Stimulated activated CD4-positive, alpha-beta T cell treated with anti-CD3 and anti-CD28 coated beads, Interleukin-1b, Interleukin-23, amount 100 ng/mL, for 48 hours (primary cell): ENCODE measurements around the gene UTY.

Experiments used
- DNase-seq: peaks from one replicate; pipeline ENCODE4 v3.0.0-alpha.2; 2020

UTY gene

DNA sequence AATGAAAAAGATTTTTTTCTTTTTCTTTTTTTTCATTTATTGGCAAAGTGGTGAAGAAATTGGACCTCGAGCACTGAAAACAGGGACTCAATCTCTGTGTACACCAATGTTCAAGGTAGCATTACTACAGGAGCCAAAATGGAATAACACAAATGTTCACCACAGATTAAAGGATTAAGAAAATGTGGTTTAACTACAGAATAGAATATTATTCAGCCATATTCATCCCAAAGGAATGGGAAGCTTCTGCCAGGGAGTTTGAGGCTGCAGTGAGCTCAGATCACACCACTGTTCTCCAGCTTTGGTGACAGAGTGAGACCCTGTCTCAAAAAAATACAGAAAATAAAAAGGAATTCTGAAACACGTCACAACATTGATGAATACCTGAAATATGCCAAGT is 81.0 kb downstream of the UTY start:
- DNase-seq, result no peak

DNA sequence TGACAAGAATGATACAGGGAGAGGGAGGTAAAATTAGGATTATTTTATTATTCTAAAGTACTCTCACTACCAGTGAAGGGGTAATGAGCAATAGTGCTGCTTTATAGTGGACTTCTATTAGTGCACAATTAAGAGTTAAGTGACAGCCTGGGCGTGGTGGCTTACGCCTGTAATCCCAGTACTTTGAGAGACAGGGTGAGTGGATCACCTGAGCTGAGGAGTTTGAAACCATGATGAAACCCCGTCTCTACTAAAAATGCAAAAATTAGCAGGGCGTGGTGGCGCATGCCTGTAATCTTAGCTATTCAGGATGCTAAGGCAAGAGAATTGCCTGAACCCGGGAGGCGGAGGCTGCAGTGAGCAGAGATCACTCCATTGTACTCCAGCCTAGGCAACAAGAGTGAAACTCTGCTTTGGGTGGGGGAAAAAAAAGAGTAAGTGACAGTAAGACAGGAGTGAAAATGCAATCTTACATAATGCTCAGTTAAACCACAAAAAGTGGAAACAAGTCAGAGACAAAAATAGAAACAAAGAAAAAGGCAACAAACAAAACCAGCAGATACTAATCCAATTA is 98.6 kb downstream of the UTY start:
- no peak for DNase-seq

DNA sequence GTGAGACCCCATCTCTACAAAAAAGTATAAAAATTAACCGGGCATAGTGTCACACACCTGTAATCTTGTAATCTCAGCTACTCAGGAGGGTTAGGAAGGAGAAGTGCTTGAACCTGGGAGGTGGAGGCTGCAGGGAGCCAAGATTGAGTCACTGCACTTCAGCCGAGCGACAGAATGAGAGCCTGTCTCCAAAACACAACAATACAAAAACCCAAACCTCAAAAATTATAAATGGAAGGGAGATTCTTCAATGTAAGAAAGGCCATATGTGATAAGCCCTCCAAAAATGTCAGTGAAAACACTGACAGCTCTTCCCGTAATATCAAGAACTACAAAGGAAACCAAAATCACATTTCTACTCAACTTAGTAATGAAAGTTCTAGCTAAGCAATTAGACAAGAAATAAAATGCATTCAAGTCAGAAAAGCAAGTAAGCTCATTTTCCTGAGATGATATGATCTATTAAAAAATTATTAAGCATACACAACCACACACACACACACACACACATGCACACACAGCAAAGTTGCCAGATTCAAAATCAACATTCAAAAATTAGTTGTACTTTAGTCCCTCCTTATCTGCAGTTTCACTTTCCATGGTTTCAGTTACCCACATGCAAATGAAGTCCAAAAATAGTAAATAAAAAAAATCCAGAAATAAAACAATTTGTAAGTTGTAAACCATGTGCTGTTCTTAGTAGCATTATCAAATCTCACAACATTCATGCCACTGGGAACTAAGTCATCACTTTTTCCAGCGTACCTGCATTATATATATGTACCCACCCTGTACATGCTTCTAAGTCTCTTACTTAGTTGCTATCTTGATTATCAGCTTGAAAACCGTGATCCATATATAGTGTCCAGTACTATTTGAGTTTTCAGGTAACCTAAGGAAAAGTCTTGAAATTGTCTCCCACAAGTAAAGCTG is 108.7 kb downstream of the UTY start:
- peak; percentile 8 for DNase-seq

DNA sequence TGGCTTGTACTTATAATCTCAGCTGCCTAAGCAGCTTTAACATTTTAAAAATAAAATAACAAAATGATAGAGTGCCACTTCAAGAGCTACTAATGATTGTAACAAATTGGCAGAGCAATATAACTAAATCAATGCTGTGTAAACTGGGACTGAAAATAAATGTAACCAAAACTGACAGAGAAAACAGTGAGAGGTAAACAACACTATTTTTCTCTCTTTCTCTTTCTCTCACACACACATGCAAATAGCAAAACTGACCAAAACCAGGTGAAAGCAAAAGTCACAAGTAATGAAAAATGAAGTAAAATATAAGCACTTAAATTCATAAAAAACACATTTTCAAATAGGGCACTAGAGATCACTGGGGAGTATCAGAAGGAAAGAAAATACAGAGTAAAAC is 109.6 kb downstream of the UTY start:
- DNase-seq, result no peak

DNA sequence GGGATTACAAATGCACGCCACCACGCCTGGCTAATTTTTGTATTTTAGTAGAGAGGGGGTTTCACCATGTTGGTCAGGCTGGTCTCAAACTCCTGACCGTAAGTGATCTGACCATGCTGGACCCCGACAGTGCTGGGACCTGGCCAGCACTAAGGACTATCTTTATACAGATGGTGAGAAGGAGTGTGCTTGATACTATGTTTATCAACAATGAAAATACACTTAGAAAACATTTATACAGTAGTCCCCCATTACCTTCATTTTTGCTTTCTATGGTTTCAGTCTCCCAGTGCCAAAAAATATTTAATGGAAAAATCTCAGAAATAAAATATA is 111.4 kb downstream of the UTY start:
- no peak for DNase-seq

DNA sequence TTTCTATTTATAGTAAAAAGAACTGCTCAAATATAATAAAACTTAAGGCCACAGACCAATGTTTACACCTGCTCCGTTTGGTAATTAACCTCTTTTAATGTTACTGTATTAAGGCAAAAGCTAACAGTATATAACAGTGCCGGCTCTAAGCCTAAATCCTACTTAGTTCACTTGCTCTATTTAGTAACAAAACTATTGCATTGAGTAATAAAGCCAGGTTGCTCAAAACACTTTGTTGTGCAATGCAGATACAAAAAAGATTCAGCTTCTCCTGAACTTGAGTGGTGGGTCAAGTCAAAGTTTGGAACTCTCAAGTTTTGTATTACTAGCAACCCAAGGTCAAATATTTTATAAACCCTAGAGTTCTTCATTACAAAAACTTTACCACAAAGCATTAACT is 116.2 kb downstream of the UTY start:
- no peak for DNase-seq

DNA sequence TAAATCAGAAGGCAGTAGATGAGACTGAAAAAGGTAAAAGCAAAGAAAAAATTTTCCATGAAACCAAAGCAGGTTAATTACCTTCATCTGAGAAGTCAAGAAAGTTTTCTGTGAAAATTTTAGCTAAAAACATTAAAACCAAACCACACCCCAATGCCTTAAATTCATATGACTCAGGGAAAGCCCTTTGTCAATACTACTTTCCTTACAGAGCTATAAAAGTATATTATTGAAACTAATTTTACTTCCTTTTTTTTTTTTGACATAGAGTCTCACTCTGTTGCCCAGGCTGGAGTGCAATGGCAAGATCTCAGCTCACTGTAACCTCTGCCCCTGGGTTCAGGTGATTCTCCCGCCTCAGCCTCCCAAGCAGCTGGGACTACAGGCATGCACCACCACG is 117.2 kb downstream of the UTY start:
- DNase-seq, result no peak

DNA sequence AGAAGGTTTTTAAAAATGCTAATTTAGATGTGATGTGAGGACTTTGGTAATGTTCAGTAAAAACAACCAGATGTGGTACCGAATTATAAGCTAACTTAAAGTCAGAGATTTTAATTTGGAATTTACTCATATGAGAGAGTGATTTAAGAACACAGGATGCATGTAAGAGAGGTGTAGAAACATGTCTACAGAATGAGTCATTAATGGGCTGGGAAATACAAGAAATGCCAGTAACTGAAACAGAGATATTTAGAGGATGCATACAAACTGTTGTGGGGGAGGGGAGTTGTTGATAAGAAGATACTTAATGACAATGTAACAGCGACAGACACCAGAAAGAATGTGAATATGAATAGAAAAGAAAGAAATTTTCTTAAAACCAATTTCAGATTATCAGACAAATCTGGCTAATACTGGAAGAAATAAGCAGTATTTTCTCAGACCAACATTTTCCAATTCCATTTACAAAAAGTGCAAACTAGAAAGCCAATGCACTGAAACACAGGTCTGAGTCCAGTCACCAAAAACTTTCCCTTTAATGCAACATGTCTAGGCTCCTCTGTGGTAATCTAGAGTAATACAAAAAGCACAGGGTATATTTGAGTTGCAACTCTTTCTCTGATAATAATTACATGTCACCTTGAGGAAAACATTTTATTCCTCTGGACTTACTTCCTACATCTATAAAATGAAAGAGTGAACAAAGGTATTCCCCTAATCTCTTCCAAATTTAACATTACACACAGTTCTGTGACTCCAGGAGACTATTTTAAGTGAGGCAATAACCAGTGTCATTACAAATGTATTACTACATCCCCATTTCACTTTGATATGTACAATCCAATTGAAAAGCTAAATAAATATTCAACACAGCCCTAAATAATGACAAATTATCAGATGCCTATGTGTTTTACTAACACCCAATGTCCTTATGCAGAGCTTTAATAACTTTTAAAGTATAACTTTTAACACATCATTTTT is 117.9 kb downstream of the UTY start:
- no peak for DNase-seq

DNA sequence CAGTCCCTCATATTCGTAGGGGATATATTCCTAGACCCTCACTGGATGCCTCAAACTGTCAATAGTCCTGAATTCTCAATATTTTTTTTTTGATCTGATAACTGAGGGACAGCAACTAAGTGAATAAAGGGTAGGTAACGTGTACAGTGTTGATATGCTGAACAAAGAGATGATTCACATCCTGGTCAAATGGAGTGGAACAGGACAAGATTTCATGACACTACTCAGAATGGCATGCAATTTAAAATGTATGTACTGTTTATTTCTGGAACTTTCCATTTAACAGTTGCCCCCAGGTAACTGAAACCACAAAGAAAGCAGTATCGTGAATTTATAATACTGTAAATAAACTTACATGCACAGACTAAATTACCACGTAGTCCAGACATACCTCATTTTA is 128.4 kb downstream of the UTY start:
- no peak for DNase-seq

DNA sequence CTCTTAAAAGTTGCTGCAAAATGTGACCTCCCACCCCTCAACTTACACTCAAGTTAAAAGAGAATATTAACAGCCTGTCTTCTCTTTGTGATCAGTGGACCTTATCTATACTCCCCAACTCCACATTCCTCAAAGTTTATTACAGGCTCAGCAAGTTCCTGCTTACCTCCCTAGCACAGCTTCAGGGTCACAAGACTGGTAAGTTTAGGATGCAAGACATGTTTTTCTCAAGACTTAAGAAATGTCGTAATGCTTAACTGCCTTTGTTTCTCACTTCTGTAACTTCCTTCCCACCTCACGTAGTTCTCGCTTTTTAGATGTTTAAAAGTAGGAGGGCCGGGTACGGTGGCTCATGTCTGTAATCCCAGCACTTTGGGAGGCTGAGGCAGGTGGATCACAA is 132.7 kb downstream of the UTY start:
- no peak for DNase-seq

DNA sequence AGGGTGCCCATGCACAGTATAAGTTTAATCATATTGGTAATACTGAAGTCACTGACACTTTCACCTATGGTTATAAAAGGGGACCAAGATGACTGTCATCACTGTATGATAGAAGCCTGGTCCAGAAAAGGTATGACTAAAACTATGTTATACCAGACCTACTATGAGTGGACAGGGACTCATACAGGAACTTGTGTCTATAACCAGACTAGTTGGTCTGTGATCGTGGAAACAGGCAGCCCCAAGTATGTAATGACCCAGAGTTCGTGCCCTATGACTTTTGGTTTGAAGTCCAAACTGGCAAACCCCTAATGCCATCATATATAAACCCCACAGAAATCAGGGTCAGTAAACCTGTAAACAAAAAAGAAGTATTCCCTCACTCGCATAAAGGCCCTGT is 134.3 kb downstream of the UTY start:
- DNase-seq, result peak; percentile 19

DNA sequence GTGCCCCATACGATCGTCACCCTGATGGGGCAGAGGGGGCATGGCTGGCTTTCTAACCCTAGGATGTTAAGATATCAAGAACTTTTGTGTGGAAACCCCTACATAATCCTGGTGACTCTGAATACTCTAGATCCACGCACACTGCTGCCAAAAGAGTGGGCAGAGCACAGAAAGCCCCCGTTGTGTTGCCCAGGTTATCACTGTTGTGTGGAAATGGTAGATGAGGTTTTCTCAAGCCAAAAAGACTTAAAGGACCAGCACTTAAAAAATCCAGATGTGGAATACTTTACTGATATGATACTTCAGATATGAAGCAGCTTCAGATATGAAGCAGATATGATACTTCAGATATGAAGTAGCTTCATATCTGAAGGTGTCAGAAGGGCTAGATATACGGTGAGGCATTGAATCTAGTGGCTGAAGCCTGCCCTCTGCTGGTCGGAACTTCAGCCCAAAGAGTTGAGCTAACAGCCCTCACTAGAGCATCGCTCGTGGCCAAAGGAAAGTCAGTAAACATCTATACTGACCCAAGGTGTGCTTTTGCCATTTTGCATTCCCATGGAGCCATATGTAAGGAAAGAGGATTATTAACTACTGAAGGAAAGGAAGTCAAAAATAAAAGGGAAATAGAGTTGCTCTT is 136.4 kb downstream of the UTY start:
- DNase-seq, result peak; percentile 46

DNA sequence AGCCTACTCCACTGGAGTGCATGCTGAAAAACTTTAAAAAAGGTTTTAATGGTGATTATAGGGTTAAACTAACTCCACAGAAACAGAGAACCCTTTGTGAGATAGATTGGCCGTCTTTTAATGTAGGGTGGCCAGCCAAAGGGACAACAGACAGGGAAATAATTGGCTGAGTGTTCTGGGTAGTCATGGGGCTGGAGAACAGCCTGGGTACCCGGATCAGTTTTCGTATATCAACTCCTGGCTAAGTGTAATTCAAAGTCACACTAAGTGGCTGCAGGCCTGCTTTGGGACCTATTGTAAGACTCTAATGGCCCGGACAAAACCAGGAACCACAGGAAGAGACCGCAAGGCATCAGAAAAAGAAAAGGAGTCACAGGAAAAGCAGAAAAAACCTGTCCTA is 139.9 kb downstream of the UTY start:
- DNase-seq, result no peak

DNA sequence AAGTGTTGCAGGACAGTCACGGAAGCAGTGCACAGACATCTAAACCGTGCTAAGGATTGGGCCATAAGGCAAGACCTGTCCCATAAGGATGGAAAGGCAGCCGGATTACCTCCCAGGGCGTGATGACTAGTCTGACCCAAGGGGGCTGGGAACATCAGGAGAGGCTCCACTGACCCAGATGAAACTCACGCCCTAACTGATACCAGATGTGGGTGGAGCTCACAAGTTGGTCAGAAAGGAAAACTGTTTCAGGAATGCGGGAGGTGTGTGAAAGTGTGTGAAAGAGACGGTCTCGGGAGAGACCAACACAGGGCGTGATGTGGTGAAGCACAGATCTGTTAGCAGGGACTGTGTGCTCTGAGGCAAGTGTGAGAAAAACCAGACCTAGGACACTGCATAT is 140.5 kb downstream of the UTY start:
- DNase-seq, result no peak

DNA sequence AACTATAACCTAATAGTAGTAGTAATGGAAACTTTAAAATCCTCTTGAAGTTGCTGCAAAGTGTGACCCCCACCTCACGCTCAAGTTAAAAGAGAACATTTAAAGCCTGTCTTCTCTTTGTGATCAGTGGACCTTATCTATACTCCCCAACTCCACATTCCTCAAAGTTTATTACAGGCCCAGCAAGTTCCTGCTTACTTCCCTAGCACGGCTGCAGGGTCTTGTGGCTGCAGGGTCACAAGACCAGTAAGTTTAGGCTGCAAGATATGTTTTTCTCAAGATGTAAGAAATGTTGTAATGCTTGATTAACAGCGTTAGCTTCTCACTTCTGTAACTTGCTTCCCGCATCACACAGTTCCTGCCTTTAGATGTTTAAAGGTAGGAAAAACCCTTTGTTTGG is 141.1 kb downstream of the UTY start:
- no peak for DNase-seq

DNA sequence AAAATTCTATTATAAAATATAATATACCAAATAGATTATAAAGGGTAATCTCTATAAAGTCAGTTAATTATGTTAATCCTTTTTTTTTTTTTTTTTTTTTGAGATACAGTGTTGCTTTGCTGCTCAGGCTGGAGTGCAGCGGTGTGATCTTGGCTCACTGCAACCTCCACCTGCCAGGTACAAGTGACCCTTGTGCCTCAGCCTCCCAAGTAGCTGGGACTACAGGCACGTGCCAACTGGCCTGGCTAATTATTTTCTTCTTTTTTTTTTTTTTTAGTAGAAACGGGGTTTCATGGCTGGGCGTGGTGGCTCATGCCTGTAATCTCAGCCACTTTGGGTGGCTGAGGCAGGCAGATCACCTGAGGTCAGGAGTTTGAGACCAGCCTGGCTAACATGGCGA is 141.9 kb downstream of the UTY start:
- no peak for DNase-seq

DNA sequence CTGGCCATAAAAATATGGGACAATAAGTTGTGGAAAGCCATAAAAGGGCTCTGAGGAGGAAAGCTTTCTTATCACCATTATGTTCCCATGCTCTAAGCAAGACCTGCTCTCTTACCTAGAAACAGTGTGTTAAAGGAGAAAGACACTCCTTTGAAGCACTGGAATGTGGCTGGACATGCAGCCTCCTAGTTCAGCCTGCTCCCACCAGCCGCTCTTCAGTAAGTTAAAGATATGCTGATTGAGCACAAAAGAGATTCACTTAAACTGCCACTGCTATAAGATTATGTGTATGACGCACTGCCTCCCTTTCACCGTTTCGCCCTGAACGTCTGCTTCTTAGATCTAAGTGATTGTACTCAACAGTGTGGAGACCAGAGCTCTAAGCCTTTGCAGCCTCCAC is 146.0 kb downstream of the UTY start:
- DNase-seq, result no peak

DNA sequence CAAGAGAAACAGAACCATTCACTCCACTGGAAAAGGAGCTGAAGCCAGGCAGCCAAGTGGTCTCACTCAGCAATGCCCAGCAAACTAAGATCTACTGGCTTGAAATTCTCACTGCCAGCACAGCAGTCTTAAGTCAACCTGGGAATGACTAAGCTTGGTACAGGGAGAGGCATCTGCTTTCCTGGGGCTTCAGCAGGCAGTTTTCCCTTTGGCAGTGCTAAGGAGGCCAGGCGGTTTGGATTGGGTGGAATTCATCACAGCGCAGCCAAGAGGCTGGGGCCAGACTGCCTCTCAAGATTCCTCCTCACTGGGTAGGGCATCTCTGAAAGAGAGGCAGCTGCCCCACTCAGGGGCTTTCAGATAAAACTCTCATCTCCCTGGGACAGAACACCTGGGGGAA is 149.2 kb downstream of the UTY start:
- no peak for DNase-seq

DNA sequence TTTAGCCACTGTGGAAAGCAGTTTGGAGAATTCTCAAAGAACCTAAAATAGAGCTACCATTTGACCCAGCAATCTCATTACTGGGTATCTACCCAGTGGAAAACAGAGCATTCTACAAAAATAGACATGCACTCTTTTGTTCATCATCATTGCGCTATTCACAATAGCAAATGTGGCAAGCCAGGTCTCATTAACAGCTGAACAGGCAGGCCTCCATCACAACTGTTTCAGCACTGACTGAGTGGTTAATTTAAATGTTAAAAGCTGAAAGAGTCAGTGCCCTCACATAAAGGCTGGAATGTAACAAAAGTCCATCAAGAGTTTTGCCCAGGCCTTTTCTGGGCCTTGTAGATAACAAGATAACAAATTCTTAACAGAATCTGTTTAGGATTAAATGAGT is 166.9 kb downstream of the UTY start:
- DNase-seq, result no peak

DNA sequence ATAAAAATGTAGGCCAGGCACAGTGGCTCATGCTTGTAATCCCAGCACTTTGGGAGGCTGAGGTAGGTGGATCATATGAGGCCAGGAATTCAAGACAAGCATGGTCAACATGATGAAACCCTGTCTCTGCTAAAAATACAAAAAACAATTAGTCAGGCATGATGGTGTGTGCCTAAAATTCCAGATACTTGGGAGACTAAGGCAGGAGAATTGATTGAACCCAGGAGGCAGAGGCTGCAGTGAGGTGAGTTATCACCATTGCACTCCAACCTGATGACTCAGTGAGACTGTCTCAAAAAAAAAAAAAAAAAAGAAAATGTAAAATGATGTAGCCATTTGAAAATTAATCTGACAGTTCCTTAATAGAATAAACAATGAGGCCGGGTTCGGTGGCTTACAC is 171.9 kb downstream of the UTY start:
- DNase-seq, result no peak

DNA sequence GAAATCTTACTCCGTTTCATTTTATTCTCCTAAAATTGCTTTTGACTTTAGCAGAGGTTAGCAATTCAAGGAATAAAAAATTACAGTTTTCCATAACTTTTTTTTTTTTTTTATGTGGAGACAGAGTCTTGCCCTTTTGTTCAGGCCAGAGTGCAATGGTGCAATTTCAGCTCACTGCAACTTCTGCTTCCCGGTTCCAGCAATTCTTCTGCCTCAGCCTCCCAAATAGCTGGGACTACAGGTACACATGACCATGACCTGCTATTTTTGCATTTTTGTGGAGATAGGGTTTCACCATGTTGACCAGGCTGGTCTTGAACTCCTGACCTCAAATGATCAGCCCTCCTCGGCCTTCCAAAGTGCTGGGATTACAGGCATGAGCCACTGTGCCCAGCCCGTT is 179.0 kb downstream of the UTY start:
- no peak for DNase-seq

DNA sequence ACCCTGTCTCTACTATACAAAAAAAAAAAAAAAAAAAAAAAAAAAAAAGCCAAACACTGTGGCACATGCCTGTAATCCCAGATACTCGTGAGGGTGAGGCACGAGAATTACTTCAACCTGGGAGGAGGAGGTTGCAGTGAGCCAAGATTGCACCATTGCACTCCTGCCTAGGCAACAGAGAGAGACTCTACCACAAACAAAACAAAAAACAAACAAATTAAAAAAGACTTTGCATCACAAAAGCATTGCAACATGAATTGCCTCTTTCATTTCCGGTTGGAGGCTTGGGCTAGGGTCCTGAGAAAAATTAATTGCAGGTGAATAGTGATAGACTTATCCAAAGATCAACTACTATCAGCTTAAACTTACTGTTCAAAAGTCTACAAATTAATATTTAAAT is 180.4 kb downstream of the UTY start:
- no peak for DNase-seq

DNA sequence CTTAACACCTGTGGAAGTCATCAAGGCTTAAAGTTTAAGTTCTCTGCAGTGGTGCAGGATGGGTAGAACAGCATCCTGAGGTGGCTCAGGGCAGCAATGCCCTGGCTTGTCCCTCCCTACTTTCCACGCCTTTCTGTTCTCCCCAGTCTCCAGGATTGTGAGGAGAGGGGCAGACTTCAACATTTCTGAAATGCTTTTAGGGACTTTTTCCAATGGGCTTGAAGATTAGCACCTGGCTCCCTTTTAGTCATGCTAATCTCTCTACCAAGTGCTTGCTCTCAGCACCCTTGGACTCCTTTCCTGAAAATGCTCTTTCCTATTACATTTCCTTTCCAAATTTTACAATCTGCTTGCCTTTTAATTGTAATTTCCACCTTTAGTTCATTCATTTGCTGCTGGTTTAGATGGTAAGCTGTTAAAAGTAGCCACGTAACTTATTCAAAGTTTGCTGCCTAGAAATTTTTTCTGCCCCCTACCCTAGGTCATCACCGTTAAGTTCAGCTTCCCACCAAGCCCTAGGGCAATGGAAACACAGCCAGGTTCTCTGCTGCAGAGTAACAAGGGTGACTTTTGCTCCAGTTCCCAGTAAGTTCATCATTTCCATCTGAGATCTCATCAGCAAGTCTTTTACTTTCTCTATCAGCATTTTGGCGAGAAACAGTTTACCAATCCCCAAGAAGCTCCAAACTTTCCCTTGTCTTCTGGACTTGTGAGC is 183.5 kb downstream of the UTY start:
- DNase-seq, result no peak
